GM12892 (cell line): Measurements from ENCODE around the gene BPIFB4.

Experiments used
- POLR2A ChIP-seq: IDR thresholded peaks from 2 replicates; pipeline ENCODE4 v1.6.1; 2011; ENCODE audit warnings: low read depth, low read length, control low read depth
- POLR2AphosphoS5 ChIP-seq: IDR thresholded peaks from 2 replicates; pipeline ENCODE4 v1.6.1; 2011; ENCODE audit warnings: low read depth, low read length, control low read depth
- TAF1 ChIP-seq: IDR thresholded peaks from 2 replicates; pipeline ENCODE4 v1.6.1; 2011; ENCODE audit warnings: low read depth, mild to moderate bottlenecking, control low read depth, low read length, borderline replicate concordance

DNA sequence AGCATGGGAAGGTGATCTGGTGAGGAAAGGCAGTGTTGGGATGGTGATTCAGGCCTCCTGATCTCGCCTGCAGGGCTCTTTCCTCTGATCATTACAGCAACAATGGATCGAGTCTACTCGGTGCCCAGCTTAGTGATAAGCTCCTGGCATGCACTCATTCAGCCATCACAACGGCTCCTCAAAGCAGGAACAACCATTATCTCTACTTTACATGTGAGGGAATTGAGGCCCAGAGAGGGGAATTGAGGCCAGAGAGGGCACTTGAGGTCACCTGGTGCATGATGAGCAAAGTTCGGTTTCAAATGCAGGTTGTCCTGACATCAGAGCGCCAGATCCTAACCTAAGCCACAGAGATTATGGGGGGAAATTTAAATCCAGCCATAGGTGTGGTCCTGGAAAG, 46.5 kb downstream of the BPIFB4 start:
- no peak for TF ChIP-seq POLR2A
- TF ChIP-seq POLR2AphosphoS5, result no peak
- no peak for TF ChIP-seq TAF1
